SK-N-SH treated with all-trans-retinoic acid at 6 μM for 48 hours (cell line): ENCODE data around the gene ARMCX6.
A peak's percentile ranks its signal among the peaks of the same experiment; 100 is the strongest.
"Not testable (repeated sequence)": the region's sequence is repeated elsewhere in the genome, so short reads cannot be mapped to it uniquely, and the experiment has no call there.

Source experiments
- ATAC-seq: fragments of 200-7000 bp; cut with Tn5 transposase; 3 replicates; pipeline ENCODE4 v1.9.1; 2020; ENCODE audit warnings: mild to moderate bottlenecking, moderate library complexity
- ARNTL ChIP-seq: fragments of 450-650 bp; formaldehyde crosslinking; IDR thresholded peaks from 2 replicates; pipeline ENCODE4 v1.5.0; 2020; ENCODE audit warnings: low read depth, mild to moderate bottlenecking, moderate library complexity, borderline replicate concordance
- BACH2 ChIP-seq: fragments of 250-450 bp; sonication (Bioruptor Pico); IDR thresholded peaks from 2 replicates; pipeline ENCODE4 v1.9.0; 2021; ENCODE audit warnings: mild to moderate bottlenecking, borderline replicate concordance
- CSDC2 ChIP-seq: fragments of 250-450 bp; sonication (Bioruptor Pico); IDR thresholded peaks from 2 replicates; pipeline ENCODE4 v1.5.0; 2020; ENCODE audit warnings: mild to moderate bottlenecking, moderate library complexity
- ESRRG ChIP-seq: fragments of 250-450 bp; sonication (Bioruptor Pico); IDR thresholded peaks from 2 replicates; pipeline ENCODE4 v1.6.1; 2021; ENCODE audit warnings: mild to moderate bottlenecking
- GLIS3 ChIP-seq: fragments of 250-450 bp; sonication (Bioruptor Pico); IDR thresholded peaks from 2 replicates; pipeline ENCODE4 v1.5.0; 2020; ENCODE audit warnings: mild to moderate bottlenecking, moderate library complexity
- ISL1 ChIP-seq: fragments of 250-450 bp; sonication (Bioruptor Pico); IDR thresholded peaks from 2 replicates; pipeline ENCODE4 v2.1.2; 2022; ENCODE audit warnings: mild to moderate bottlenecking, moderate library complexity
- OSR1 ChIP-seq: fragments of 250-450 bp; sonication (Bioruptor Pico); IDR thresholded peaks from 2 replicates; pipeline ENCODE4 v1.8.0; 2022; ENCODE audit warnings: moderate library complexity, mild to moderate bottlenecking, inconsistent platforms
- PPARA ChIP-seq: fragments of 250-450 bp; sonication (Bioruptor Pico); IDR thresholded peaks from 2 replicates; pipeline ENCODE4 v1.5.0; 2020; ENCODE audit warnings: mild to moderate bottlenecking, borderline replicate concordance
- RARB ChIP-seq: fragments of 250-450 bp; sonication (Bioruptor Pico); IDR thresholded peaks from 2 replicates; pipeline ENCODE4 v1.8.0; 2021; ENCODE audit warnings: mild to moderate bottlenecking, moderate library complexity
- SNAI2 ChIP-seq: fragments of 250-450 bp; sonication (Bioruptor Pico); IDR thresholded peaks from 2 replicates; pipeline ENCODE4 v1.5.0; 2020; ENCODE audit warnings: mild to moderate bottlenecking, moderate library complexity
- TCF4 ChIP-seq: fragments of 250-450 bp; sonication (Bioruptor Pico); IDR thresholded peaks from 2 replicates; pipeline ENCODE4 v1.8.0; 2021; ENCODE audit warnings: mild to moderate bottlenecking, moderate library complexity, borderline replicate concordance
- TOX ChIP-seq: fragments of 250-450 bp; sonication (Bioruptor Pico); IDR thresholded peaks from 2 replicates; pipeline ENCODE4 v1.8.0; 2021; ENCODE audit warnings: mild to moderate bottlenecking, moderate library complexity, borderline replicate concordance
- ZC3H10 ChIP-seq: fragments of 250-450 bp; sonication (Bioruptor Pico); IDR thresholded peaks from 2 replicates; pipeline ENCODE4 v1.5.1; 2021; ENCODE audit warnings: mild to moderate bottlenecking, moderate library complexity
- ZFP3 ChIP-seq: fragments of 250-450 bp; sonication (Bioruptor Pico); IDR thresholded peaks from 2 replicates; pipeline ENCODE4 v1.5.0; 2020; ENCODE audit warnings: mild to moderate bottlenecking, moderate library complexity
- ZFP30 ChIP-seq: fragments of 450-650 bp; formaldehyde crosslinking; IDR thresholded peaks from 2 replicates; pipeline ENCODE4 v1.5.0; 2022; ENCODE audit warnings: mild to moderate bottlenecking, moderate library complexity
- ZNF565 ChIP-seq: fragments of 450-650 bp; formaldehyde crosslinking; conservative IDR thresholded peaks from 2 replicates; pipeline ENCODE4 v1.5.0; 2020; ENCODE audit warnings: low read depth, mild to moderate bottlenecking, moderate library complexity
- ZNF70 ChIP-seq: fragments of 450-650 bp; formaldehyde crosslinking; IDR thresholded peaks from 2 replicates; pipeline ENCODE4 v1.5.0; 2020; ENCODE audit warnings: mild to moderate bottlenecking, moderate library complexity
- ZNF8 ChIP-seq: fragments of 450-650 bp; formaldehyde crosslinking; IDR thresholded peaks from 2 replicates; pipeline ENCODE4 v1.5.0; 2020; ENCODE audit warnings: mild to moderate bottlenecking, moderate library complexity
- TF ChIP-seq, protein P1 (sequence below): fragments of 250-450 bp; sonication (Bioruptor Pico); IDR thresholded peaks from 2 replicates; pipeline ENCODE4 v1.5.1; 2020; ENCODE audit warnings: low read depth, mild to moderate bottlenecking, moderate library complexity
- TF ChIP-seq, protein P2 (sequence below): fragments of 250-450 bp; sonication (Bioruptor Pico); IDR thresholded peaks from 2 replicates; pipeline ENCODE4 v1.5.0; 2020; ENCODE audit warnings: mild to moderate bottlenecking, moderate library complexity
- TF ChIP-seq, protein P3 (sequence below): fragments of 250-450 bp; sonication (Bioruptor Pico); IDR thresholded peaks from 2 replicates; pipeline ENCODE4 v1.5.1; 2021; ENCODE audit warnings: mild to moderate bottlenecking, moderate library complexity
- TF ChIP-seq, protein P4 (sequence below): fragments of 250-450 bp; sonication (Bioruptor Pico); IDR thresholded peaks from 2 replicates; pipeline ENCODE4 v1.8.0; 2021; ENCODE audit warnings: low read depth, mild to moderate bottlenecking, moderate library complexity, borderline replicate concordance
- TF ChIP-seq, protein P5 (sequence below): fragments of 250-450 bp; sonication (Bioruptor Pico); IDR thresholded peaks from 2 replicates; pipeline ENCODE4 v1.8.0; 2020; ENCODE audit warnings: mild to moderate bottlenecking, moderate library complexity, borderline replicate concordance

The ARMCX6 gene

DNA sequence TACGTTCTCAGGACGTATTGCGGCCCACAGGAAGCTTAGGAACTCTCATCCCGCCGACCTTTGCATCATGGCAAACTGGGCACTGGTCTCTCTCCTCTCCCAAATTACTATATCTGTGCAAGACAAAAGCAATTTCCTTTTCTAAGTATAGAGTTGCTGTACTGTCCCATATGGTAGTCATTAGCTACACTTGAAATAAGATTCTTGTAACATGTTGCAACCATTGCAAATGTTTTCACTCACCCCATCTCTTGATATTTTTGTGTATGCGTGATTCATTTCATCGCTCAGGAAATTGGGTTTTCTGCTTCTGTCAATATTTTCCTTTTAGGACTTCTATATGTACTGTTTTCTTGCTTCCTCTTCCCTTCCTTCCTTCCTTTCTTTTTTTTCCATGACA lies 15.7 kb downstream of the ARMCX6 start:
- TF ChIP-seq TCF4 (no peak), OSR1 (no peak), ESRRG (no peak), ZNF70 (CRISPR knock-in tag) (no peak), ARNTL (CRISPR knock-in tag) (no peak), RARB (CRISPR knock-in tag) (no peak), ZC3H10 (CRISPR knock-in tag) (no peak), ZFP3 (no peak), CSDC2 (CRISPR knock-in tag) (no peak), GLIS3 (no peak), ISL1 (CRISPR knock-in tag) (no peak), ZNF565 (CRISPR knock-in tag) (no peak), ZNF8 (no peak), PPARA (CRISPR knock-in tag) (no peak)
- TF ChIP-seq, protein P1, sequence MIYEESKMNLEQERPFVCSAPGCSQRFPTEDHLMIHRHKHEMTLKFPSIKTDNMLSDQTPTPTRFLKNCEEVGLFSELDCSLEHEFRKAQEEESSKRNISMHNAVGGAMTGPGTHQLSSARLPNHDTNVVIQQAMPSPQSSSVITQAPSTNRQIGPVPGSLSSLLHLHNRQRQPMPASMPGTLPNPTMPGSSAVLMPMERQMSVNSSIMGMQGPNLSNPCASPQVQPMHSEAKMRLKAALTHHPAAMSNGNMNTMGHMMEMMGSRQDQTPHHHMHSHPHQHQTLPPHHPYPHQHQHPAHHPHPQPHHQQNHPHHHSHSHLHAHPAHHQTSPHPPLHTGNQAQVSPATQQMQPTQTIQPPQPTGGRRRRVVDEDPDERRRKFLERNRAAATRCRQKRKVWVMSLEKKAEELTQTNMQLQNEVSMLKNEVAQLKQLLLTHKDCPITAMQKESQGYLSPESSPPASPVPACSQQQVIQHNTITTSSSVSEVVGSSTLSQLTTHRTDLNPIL (CRISPR knock-in tag) = no peak
- TF ChIP-seq, protein P2, sequence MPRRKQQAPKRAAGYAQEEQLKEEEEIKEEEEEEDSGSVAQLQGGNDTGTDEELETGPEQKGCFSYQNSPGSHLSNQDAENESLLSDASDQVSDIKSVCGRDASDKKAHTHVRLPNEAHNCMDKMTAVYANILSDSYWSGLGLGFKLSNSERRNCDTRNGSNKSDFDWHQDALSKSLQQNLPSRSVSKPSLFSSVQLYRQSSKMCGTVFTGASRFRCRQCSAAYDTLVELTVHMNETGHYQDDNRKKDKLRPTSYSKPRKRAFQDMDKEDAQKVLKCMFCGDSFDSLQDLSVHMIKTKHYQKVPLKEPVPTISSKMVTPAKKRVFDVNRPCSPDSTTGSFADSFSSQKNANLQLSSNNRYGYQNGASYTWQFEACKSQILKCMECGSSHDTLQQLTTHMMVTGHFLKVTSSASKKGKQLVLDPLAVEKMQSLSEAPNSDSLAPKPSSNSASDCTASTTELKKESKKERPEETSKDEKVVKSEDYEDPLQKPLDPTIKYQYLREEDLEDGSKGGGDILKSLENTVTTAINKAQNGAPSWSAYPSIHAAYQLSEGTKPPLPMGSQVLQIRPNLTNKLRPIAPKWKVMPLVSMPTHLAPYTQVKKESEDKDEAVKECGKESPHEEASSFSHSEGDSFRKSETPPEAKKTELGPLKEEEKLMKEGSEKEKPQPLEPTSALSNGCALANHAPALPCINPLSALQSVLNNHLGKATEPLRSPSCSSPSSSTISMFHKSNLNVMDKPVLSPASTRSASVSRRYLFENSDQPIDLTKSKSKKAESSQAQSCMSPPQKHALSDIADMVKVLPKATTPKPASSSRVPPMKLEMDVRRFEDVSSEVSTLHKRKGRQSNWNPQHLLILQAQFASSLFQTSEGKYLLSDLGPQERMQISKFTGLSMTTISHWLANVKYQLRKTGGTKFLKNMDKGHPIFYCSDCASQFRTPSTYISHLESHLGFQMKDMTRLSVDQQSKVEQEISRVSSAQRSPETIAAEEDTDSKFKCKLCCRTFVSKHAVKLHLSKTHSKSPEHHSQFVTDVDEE = no peak
- TF ChIP-seq, protein P3, sequence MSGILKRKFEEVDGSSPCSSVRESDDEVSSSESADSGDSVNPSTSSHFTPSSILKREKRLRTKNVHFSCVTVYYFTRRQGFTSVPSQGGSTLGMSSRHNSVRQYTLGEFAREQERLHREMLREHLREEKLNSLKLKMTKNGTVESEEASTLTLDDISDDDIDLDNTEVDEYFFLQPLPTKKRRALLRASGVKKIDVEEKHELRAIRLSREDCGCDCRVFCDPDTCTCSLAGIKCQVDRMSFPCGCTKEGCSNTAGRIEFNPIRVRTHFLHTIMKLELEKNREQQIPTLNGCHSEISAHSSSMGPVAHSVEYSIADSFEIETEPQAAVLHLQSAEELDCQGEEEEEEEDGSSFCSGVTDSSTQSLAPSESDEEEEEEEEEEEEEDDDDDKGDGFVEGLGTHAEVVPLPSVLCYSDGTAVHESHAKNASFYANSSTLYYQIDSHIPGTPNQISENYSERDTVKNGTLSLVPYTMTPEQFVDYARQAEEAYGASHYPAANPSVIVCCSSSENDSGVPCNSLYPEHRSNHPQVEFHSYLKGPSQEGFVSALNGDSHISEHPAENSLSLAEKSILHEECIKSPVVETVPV = no peak
- TF ChIP-seq, protein P4, sequence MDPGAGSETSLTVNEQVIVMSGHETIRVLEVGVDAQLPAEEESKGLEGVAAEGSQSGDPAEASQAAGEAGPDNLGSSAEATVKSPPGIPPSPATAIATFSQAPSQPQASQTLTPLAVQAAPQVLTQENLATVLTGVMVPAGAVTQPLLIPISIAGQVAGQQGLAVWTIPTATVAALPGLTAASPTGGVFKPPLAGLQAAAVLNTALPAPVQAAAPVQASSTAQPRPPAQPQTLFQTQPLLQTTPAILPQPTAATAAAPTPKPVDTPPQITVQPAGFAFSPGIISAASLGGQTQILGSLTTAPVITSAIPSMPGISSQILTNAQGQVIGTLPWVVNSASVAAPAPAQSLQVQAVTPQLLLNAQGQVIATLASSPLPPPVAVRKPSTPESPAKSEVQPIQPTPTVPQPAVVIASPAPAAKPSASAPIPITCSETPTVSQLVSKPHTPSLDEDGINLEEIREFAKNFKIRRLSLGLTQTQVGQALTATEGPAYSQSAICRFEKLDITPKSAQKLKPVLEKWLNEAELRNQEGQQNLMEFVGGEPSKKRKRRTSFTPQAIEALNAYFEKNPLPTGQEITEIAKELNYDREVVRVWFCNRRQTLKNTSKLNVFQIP (CRISPR knock-in tag) = no peak
- TF ChIP-seq, protein P5, sequence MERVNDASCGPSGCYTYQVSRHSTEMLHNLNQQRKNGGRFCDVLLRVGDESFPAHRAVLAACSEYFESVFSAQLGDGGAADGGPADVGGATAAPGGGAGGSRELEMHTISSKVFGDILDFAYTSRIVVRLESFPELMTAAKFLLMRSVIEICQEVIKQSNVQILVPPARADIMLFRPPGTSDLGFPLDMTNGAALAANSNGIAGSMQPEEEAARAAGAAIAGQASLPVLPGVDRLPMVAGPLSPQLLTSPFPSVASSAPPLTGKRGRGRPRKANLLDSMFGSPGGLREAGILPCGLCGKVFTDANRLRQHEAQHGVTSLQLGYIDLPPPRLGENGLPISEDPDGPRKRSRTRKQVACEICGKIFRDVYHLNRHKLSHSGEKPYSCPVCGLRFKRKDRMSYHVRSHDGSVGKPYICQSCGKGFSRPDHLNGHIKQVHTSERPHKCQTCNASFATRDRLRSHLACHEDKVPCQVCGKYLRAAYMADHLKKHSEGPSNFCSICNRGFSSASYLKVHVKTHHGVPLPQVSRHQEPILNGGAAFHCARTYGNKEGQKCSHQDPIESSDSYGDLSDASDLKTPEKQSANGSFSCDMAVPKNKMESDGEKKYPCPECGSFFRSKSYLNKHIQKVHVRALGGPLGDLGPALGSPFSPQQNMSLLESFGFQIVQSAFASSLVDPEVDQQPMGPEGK (CRISPR knock-in tag) = no peak
- TF ChIP-seq, all 23 proteins: peak for 0
- peak; percentile 66 for ATAC-seq

DNA sequence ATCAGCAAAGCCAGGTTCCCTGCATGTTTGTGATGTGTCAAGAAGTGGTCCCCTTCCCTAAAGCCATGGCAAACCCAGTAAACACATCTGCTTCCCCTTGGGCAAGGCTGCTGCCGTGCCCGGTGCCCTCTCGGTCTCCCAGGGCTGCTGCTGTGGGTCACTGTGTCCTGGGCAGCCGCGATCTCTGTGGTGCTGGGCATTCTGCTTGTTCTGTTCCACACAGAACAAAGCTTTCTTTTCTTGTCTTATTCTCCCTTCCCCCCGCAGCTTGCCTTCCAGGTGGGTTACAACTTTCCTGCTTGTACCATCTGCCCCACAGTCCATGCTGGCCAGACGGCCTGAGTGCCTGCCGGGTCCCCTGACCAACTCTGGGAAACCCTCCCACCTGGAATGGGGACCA lies 18.2 kb downstream of the ARMCX6 start:
- not testable (repeated sequence) for ATAC-seq

DNA sequence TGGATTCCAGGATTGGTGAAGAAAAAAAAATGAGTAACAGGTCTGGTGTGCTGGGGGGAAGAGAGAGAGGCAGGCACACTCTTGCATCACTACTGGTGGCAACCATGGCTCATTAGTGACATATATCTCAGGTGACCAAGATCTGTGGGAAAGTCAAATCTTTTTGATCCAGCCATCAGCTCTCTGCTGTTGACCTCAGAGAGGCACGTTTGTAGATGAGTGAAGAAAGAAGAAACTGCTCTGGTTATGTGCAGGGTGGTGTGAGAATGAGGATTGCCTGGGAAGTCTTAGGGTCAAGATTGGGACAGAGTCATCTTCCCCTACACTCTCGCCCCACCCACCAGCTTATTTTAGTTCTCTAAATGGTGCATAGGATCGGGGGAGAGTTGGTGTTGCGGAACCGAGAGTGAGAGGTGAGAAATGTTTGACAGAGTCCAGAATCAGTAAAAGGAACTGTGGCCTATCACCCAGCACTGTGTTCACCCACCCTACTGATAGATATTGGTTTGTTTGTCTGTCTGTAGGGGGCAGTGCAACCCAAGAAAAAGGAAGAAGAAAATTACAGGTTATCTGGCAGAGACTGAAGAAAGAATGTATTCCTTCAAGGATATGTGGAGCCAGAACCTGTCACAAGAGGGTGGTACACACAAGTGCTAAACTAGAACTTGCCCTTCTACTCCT lies 21.9 kb downstream of the ARMCX6 start:
- TF ChIP-seq ARNTL (CRISPR knock-in tag) (no peak), ZFP3 (no peak), ZNF70 (CRISPR knock-in tag) (no peak), ESRRG (no peak), SNAI2 (no peak), ZNF8 (no peak), GLIS3 (no peak), TCF4 (no peak), ISL1 (CRISPR knock-in tag) (no peak), TOX (no peak), RARB (CRISPR knock-in tag) (no peak), BACH2 (no peak), OSR1 (no peak), PPARA (CRISPR knock-in tag) (no peak), ZFP30 (CRISPR knock-in tag) (no peak)
- TF ChIP-seq, protein P1 (CRISPR knock-in tag) = no peak
- TF ChIP-seq, protein P3 = no peak
- TF ChIP-seq, protein P5 (CRISPR knock-in tag) = no peak
- ATAC-seq = peak; percentile 94
